Glutamatergic neuron (in vitro differentiated cells): ENCODE data around the gene MMS22L. TPM values are rescaled to one million over a fixed set of nuclear protein-coding genes. Genes with fewer than 3 reads are reported as not detected.

Experiments
- DNase-seq: peaks from one replicate; pipeline ENCODE4 v3.0.0; 2022
- H3K27ac Mint-ChIP-seq: one replicate; pipeline ENCODE4 v1.8.0; 2020; ENCODE audit warnings: mild to moderate bottlenecking, mixed read lengths, inconsistent platforms; ENCODE audit not compliant: unreplicated experiment
- H3K27me3 Mint-ChIP-seq: one replicate; pipeline ENCODE4 v1.8.0; 2020; ENCODE audit warnings: mild to moderate bottlenecking, moderate library complexity, mixed read lengths, inconsistent platforms; ENCODE audit not compliant: unreplicated experiment
- H3K36me3 Mint-ChIP-seq: one replicate; pipeline ENCODE4 v1.8.0; 2020; ENCODE audit warnings: mild to moderate bottlenecking, mixed read lengths, inconsistent platforms; ENCODE audit not compliant: unreplicated experiment
- H3K4me1 Mint-ChIP-seq: one replicate; pipeline ENCODE4 v1.8.0; 2020; ENCODE audit warnings: mild to moderate bottlenecking, low read depth, mixed read lengths, inconsistent platforms; ENCODE audit not compliant: unreplicated experiment
- H3K4me3 Mint-ChIP-seq: one replicate; pipeline ENCODE4 v1.8.0; 2020; ENCODE audit warnings: mild to moderate bottlenecking, mixed read lengths, inconsistent platforms; ENCODE audit not compliant: unreplicated experiment
- H3K9me3 Mint-ChIP-seq: one replicate; pipeline ENCODE4 v1.8.0; 2020; ENCODE audit warnings: mild to moderate bottlenecking, moderate library complexity, mixed read lengths, inconsistent platforms; ENCODE audit not compliant: unreplicated experiment
- CTCF ChIP-seq: fragments of 200-600 bp; sonication (generic); IDR thresholded peaks from one replicate; pipeline ENCODE4 v1.5.0; 2021; ENCODE audit not compliant: partially characterized antibody, unreplicated experiment
- long read RNA-seq: library from polyadenylated mRNA; unstranded; transcript quantifications from one replicate; pipeline ENCODE4 v2.0.0, GENCODE V29; 2020; ENCODE audit not compliant: unreplicated experiment
- total RNA-seq: library from RNA; stranded (reverse); fragmentation: NEBNext Ultra II Directional; extraction: Animal tissue kit (Norgen Biotek cat#: 25700); gene quantifications from one replicate; pipeline ENCODE4 v1.2.1, GENCODE V29; 2021; ENCODE audit not compliant: unreplicated experiment

Gene MMS22L
- 9.1 TPM for total RNA-seq
- long read RNA-seq = 0 reads

- TF ChIP-seq CTCF = no peak
- DNase-seq = peak; percentile 95
- H3K9me3 Mint-ChIP-seq = no peaks in the 10 kb centered on the region
- peak within 1 kb of the TSS; percentile 92 for H3K4me3 Mint-ChIP-seq
- no peaks in the 10 kb centered on the region for H3K36me3 Mint-ChIP-seq
- H3K4me1 Mint-ChIP-seq = peaks cover 5% of the 10 kb centered on the region
- H3K27ac Mint-ChIP-seq = peak within 1 kb of the TSS; percentile 82
- peaks cover 2% of the 10 kb centered on the region for H3K27me3 Mint-ChIP-seq
Observed at GRCh38 chr6:97282726-97283617, at the start of gene MMS22L. TSS of gene MMS22L (minus strand) at chr6:97283216. CDS start at chr6:97282477, 739 bp downstream.

- no peak for DNase-seq
- Mint-ChIP-seq H3K9me3 (no peaks in the 10 kb centered on the region), H3K27me3 (no peaks in the 10 kb centered on the region), H3K4me3 (no peak overlapping the region), H3K4me1 (no peaks in the 10 kb centered on the region), H3K27ac (no peak overlapping the region), H3K36me3 (peaks cover 6% of the 10 kb centered on the region)
- no peak for TF ChIP-seq CTCF
Observed at GRCh38 chr6:97322811-97323210, 39.8 kb upstream of the MMS22L start.

GRCh38 chr6:97322226-97322625, 39.2 kb upstream of the MMS22L start:
- TF ChIP-seq CTCF = no peak
- H3K9me3 Mint-ChIP-seq = no peaks in the 10 kb centered on the region
- H3K4me3 Mint-ChIP-seq = no peak overlapping the region
- no peaks in the 10 kb centered on the region for H3K27me3 Mint-ChIP-seq
- no peaks in the 10 kb centered on the region for H3K4me1 Mint-ChIP-seq
- peaks cover under 1% of the 10 kb centered on the region for H3K36me3 Mint-ChIP-seq
- no peak for DNase-seq
- no peak overlapping the region for H3K27ac Mint-ChIP-seq

GRCh38 chr6:97316978-97317377, 34.0 kb upstream of the MMS22L start:
- Mint-ChIP-seq H3K4me3 (no peak overlapping the region), H3K27ac (no peak overlapping the region), H3K4me1 (no peaks in the 10 kb centered on the region), H3K36me3 (no peaks in the 10 kb centered on the region), H3K9me3 (no peaks in the 10 kb centered on the region), H3K27me3 (no peaks in the 10 kb centered on the region)
- DNase-seq = no peak
- TF ChIP-seq CTCF = no peak

- H3K27ac Mint-ChIP-seq = no peak overlapping the region
- no peaks in the 10 kb centered on the region for H3K36me3 Mint-ChIP-seq
- no peaks in the 10 kb centered on the region for H3K9me3 Mint-ChIP-seq
- no peak for DNase-seq
- no peak overlapping the region for H3K4me3 Mint-ChIP-seq
- H3K4me1 Mint-ChIP-seq = no peaks in the 10 kb centered on the region
- no peaks in the 10 kb centered on the region for H3K27me3 Mint-ChIP-seq
- no peak for TF ChIP-seq CTCF
Observed at GRCh38 chr6:97312241-97312640, 29.2 kb upstream of the MMS22L start.
